HG03565 (cell line): ENCODE results near the gene SMYD1.

Source experiments
- ATAC-seq: cut with Tn5 transposase; IDR thresholded peaks from one replicate; pipeline ENCODE4 v1.9.1; 2021; ENCODE audit warnings: mild to moderate bottlenecking, moderate library complexity; ENCODE audit not compliant: unreplicated experiment

Gene SMYD1

DNA sequence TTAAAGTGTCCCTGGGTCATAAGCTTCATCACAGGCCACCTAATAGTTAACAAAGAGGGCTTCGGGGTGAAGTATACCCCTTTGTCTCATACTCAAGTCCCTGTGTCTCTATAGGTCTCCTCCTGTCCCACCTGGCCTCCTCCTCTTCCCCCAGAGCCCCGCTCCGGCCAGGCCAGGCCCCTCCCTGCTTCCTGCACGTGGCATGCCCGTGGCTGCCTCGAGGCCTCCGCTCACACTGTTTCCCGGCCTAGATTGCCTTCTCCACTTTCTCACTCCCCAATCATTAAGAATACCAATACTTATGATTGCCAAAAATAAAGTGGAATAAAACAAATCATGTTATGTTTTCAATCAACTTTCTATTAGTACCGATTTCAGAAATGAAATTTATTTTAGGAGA is 18.8 kb downstream of the SMYD1 start:
- ATAC-seq: no peak

GRCh38 chr2:88087073-88087472 is 19.4 kb downstream of the SMYD1 start:
- ATAC-seq: no peak

- no peak for ATAC-seq
Observed at GRCh38 chr2:88087763-88088162, 20.1 kb downstream of the SMYD1 start.

DNA sequence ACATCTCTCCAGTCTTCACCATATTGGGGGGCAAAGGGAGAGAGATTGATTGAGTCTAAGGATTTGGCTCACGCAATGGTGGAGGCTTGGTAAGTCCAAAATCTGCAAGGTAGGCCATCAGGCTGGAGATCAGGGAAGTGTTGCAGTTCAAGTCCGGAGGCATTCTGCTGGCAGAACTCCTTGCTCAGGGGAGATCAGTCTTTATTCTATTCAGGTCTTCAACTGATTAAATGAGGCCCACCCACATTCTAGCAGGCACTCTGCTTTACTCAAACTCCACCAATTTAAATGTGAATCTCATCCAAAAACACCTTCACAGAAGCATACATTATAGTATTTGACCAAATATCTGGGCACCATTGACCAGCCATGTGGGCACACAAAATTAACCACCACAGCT is 21.4 kb downstream of the SMYD1 start:
- ATAC-seq: no peak

- ATAC-seq: no peak
Observed at GRCh38 chr2:88090446-88091283, 23.0 kb downstream of the SMYD1 start.

- no peak for ATAC-seq
Observed at GRCh38 chr2:88091943-88092342, 24.3 kb downstream of the SMYD1 start.

GRCh38 chr2:88092773-88093172 is 25.1 kb downstream of the SMYD1 start:
- ATAC-seq: no peak

GRCh38 chr2:88095022-88095421 is 27.4 kb downstream of the SMYD1 start:
- no peak for ATAC-seq

DNA sequence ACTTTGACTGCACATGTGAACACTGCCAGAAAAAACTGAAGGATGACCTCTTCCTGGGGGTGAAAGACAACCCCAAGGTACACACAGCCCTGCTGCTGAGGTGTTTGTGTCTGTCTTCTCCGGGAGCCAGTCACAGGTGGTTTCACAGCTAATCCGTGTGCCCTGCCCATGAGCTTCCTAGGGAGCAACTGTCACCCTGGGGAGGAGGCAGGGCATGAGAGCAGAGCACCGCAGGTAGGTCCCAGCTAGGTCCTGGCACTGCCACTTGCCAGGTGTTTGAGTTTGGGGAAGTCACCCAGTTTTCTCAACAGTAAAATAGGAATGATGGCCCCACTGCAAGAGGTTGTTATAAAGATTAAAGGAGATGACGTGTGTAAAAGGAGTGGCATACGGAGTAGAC is 29.1 kb downstream of the SMYD1 start:
- no peak for ATAC-seq

DNA sequence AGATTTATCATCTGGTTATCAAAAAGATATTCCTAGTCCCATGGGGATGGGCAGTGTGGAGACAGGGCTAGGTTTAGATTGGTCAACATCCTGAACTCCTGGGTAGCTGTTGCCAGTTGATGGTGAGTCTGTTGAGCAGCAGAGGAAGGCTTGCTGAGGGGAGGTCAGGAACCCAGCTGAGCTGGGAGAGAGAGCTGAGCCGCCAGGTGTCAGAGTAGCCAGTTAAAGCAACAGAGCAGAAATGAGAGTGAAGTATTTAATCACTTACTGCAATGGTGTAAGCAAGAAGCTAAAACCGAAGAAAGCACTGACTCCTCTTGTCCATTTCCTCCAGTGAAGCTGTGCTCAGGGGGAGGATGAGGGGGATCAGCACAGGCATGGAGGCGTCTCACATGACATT is 29.6 kb downstream of the SMYD1 start:
- ATAC-seq: no peak

- ATAC-seq: no peak
Observed at GRCh38 chr2:88097891-88098557, 30.4 kb downstream of the SMYD1 start.

- no peak for ATAC-seq
Observed at GRCh38 chr2:88098558-88098900, 30.9 kb downstream of the SMYD1 start.

GRCh38 chr2:88099798-88100488 is 32.3 kb downstream of the SMYD1 start:
- no peak for ATAC-seq

- no peak for ATAC-seq
Observed at GRCh38 chr2:88100489-88100858, 32.8 kb downstream of the SMYD1 start.

- no peak for ATAC-seq
Observed at GRCh38 chr2:88108796-88109195, 41.2 kb downstream of the SMYD1 start.

DNA sequence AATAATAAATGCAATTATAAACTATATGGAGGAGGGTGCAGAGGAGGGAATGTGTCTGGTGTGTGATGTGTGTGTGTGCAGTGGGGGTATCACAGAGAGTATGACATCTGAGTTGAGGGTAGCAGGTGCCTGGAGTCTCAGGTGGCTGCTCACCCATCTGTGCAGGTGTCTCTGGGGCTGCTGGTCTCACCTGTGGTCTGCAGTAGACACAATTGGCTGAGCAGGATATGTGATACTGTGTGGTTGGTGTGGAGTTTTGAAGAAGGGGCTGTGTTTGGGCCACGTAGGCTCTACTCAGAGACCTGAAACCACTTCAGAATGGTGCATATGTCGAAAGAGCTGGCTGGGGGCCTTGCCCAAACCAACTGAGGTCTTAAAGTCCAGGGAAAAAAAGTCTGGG is 43.2 kb downstream of the SMYD1 start:
- ATAC-seq: no peak

DNA sequence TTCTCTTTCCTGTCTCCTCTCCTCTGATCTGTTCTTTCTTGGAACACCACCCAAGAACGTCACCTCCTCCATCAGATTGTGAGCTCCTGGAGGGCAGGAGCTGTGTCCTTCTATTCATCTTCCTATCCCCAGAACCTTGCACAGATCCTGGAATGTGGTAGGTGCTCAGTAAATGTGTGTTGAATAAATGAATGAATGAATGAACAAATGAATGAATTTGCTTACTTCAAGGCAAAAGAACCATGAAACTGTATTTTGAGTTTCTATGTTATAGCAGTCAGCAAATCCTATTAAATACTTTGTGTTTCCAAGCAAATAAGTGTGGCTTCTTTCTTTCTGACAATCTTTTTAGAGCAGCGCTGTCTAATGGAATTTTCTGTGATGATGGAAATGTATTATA is 45.4 kb downstream of the SMYD1 start:
- no peak for ATAC-seq

DNA sequence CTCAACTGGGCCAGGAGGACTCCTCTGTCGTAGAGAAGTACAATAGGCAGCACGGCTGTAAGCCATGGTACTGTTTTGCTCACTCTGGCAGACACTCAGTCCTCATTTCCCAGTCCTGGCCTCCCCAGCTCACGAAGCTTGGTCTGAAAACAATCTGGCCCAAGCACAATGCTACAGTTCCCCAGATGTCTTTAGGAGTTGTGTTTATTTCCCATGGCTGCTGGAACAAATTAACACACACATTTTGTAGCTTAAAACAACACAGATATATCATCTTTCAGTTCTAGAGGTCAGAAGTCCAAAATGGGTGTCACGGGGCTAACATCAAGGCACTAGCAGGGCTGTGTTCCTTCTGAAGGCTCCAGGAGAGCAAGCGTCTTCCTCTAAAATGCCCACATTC is 47.3 kb downstream of the SMYD1 start:
- ATAC-seq: no peak

- ATAC-seq: no peak
Observed at GRCh38 chr2:88115825-88116518, 48.3 kb downstream of the SMYD1 start.

- no peak for ATAC-seq
Observed at GRCh38 chr2:88116669-88117432, 49.2 kb downstream of the SMYD1 start.

DNA sequence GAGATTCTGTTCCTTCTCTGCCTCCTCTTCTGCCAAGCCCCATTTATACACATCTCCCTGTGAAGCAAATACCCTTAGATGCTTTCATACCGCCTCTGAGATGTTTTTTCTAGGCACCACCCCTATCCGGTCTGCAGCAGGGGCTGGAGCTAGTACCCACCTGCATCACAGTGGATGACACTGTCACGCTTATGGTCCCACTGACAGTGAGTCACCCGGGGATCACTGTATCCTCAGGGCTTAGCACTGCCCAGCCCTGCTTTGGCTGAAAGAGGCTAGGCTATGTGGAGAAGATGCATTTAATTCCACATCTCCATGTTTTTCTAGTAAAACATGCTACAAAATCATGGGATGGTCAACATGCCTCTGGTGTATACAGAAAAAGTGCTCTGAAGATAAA is 50.3 kb downstream of the SMYD1 start:
- no peak for ATAC-seq
